OCI-LY7 (cell line): ENCODE results near the gene HDAC4. TPM values are rescaled to one million over a fixed set of nuclear protein-coding genes. Genes with fewer than 3 reads are reported as not detected.

Source experiments
- BruUV-seq: library from RNA; stranded (reverse); fragments of 400-500 nt; replicated peaks from 2 replicates; lab custom pipeline; 2021; lab: Mats Ljungman, UMichigan
- CTCF ChIA-PET: fragments of 300-600 bp; sonication (Branson Sonifier 250); formaldehyde crosslinking; loops from one replicate; lab custom pipeline; 2022; ENCODE audit warnings: antibody characterized with exemption; ENCODE audit not compliant: unreplicated experiment; lab: Charles Lee
- POLR2A ChIA-PET: fragments of 300-600 bp; sonication (Branson Sonifier 250); formaldehyde crosslinking; loops from one replicate; lab custom pipeline; 2022; ENCODE audit warnings: antibody characterized with exemption; lab: Charles Lee
- DNase-seq: peaks from one replicate; pipeline ENCODE4 v3.0.0-alpha.2; 2015; ENCODE audit warnings: low spot score
- H2AFZ ChIP-seq: fragments of 200-600 bp; sonication (generic), shearing (Covaris generic); 2 replicates; pipeline ENCODE4 v1.6.1; 2014; ENCODE audit warnings: mild to moderate bottlenecking, antibody characterized with exemption, low read length, moderate library complexity
- H3K27ac ChIP-seq: fragments of 200-600 bp; sonication (generic); 2 replicates; pipeline ENCODE4 v1.5.1; 2014; ENCODE audit warnings: mixed run types, low read depth, mild to moderate bottlenecking, moderate library complexity, low read length, inconsistent platforms; ENCODE audit not compliant: poor library complexity, severe bottlenecking
- H3K36me3 ChIP-seq: fragments of 200-600 bp; sonication (generic); 2 replicates; pipeline ENCODE4 v1.6.1; 2014; ENCODE audit warnings: mild to moderate bottlenecking, antibody characterized with exemption, low read length, moderate library complexity, mixed read lengths; ENCODE audit not compliant: insufficient read depth
- H3K4me1 ChIP-seq: fragments of 200-600 bp; sonication (generic); 2 replicates; pipeline ENCODE4 v1.5.1; 2014; ENCODE audit warnings: mild to moderate bottlenecking, low read length; ENCODE audit not compliant: insufficient read depth, poor library complexity, severe bottlenecking
- H3K4me2 ChIP-seq: fragments of 200-600 bp; sonication (generic); 2 replicates; pipeline ENCODE4 v1.6.1; 2014; ENCODE audit warnings: mild to moderate bottlenecking, low read length
- H3K4me3 ChIP-seq: fragments of 200-600 bp; sonication (generic); 2 replicates; pipeline ENCODE4 v1.5.1; 2014; ENCODE audit warnings: mild to moderate bottlenecking, low read depth, low read length; ENCODE audit not compliant: poor library complexity, severe bottlenecking
- H3K79me2 ChIP-seq: fragments of 200-600 bp; sonication (generic); 2 replicates; pipeline ENCODE4 v1.6.1; 2016; ENCODE audit warnings: low read depth, mild to moderate bottlenecking, low read length, moderate library complexity, mixed read lengths; ENCODE audit not compliant: insufficient read depth
- H3K9me2 ChIP-seq: fragments of 200-600 bp; sonication (generic); 2 replicates; pipeline ENCODE4 v1.6.1; 2016; ENCODE audit warnings: mild to moderate bottlenecking, low read length, mixed read lengths; ENCODE audit not compliant: insufficient read depth
- H3K9me3 ChIP-seq: fragments of 200-600 bp; sonication (generic); 2 replicates; pipeline ENCODE4 v1.6.1; 2014; ENCODE audit warnings: mild to moderate bottlenecking, mixed run types, low read length, mixed read lengths
- H4K20me1 ChIP-seq: fragments of 200-600 bp; sonication (generic); 2 replicates; pipeline ENCODE4 v1.6.1; 2014; ENCODE audit warnings: mild to moderate bottlenecking, antibody characterized with exemption, low read length, moderate library complexity, mixed read lengths; ENCODE audit not compliant: insufficient read depth
- CTCF ChIP-seq: fragments of 200-600 bp; sonication (generic); conservative IDR thresholded peaks from 2 replicates; pipeline ENCODE4 v1.5.1; 2014; ENCODE audit warnings: mild to moderate bottlenecking, antibody characterized with exemption, low read length, moderate library complexity, mixed read lengths
- EZH2phosphoT487 ChIP-seq: fragments of 200-600 bp; sonication (generic); IDR thresholded peaks from 2 replicates; pipeline ENCODE4 v1.6.1; 2018; ENCODE audit warnings: low read depth, borderline replicate concordance, mild to moderate bottlenecking, mixed run types, antibody characterized with exemption, low read length, moderate library complexity, mixed read lengths
- intact Hi-C: fragments of 100-400 bp; cut with micrococcal nuclease; formaldehyde crosslinking; loops from one replicate; pipeline ENCODE4 v1.10.0; 2022; ENCODE audit not compliant: unreplicated experiment
- total RNA-seq, 2 experiments: library from RNA; depleted of rRNA in 1 of 2; stranded (reverse); fragments of >200 nt in 1 of 2; shearing (Covaris generic) in 1 of 2; gene quantifications; 2 replicates each; pipeline ENCODE4 v1.2.3, GENCODE V29; 2014 to 2022

HDAC4 gene
- total RNA-seq, 2 experiments from 2014 or later = 10.2 to 20.6 TPM

GRCh38 chr2:239392688-239393387 is 8.0 kb downstream of the HDAC4 start:
- no peaks in the 10 kb centered on the region for H3K9me2 ChIP-seq
- H3K79me2 ChIP-seq = no peaks in the 10 kb centered on the region
- BruUV-seq = no TSS peak
- H3K36me3 ChIP-seq = no peaks in the 10 kb centered on the region
- no peaks in the 10 kb centered on the region for H3K9me3 ChIP-seq
- H3K4me3 ChIP-seq = no peak overlapping the region
- intact Hi-C loops = no loop called here
- no peak overlapping the region for H2AFZ ChIP-seq
- no peak for DNase-seq
- H3K4me1 ChIP-seq = no peaks in the 10 kb centered on the region
- CTCF ChIA-PET = no interaction called here
- TF ChIP-seq CTCF (no peak), EZH2phosphoT487 (no peak)
- H3K27ac ChIP-seq = no peak overlapping the region
- POLR2A ChIA-PET = no interaction called here
- peaks cover 4% of the 10 kb centered on the region; the same call in 1 of the 2 replicates for H4K20me1 ChIP-seq
- H3K4me2 ChIP-seq = no peak overlapping the region

- no peaks in the 10 kb centered on the region for H3K36me3 ChIP-seq
- DNase-seq = no peak
- POLR2A ChIA-PET = no interaction called here
- no peak overlapping the region for H3K27ac ChIP-seq
- no peaks in the 10 kb centered on the region for H3K9me3 ChIP-seq
- no peaks in the 10 kb centered on the region for H3K9me2 ChIP-seq
- no peak overlapping the region for H3K4me3 ChIP-seq
- H4K20me1 ChIP-seq = peaks cover 4% of the 10 kb centered on the region; the same call in 1 of the 2 replicates
- CTCF ChIA-PET = no interaction called here
- H3K4me1 ChIP-seq = no peaks in the 10 kb centered on the region
- TF ChIP-seq CTCF = no peak
- TF ChIP-seq EZH2phosphoT487 = no peak
- no peak overlapping the region for H3K4me2 ChIP-seq
- intact Hi-C loops = no loop called here
- H2AFZ ChIP-seq = no peak overlapping the region
- no TSS peak for BruUV-seq
- H3K79me2 ChIP-seq = no peaks in the 10 kb centered on the region
Measured at GRCh38 chr2:239392072-239392357, 8.8 kb downstream of the HDAC4 start.

- no peak overlapping the region for H3K4me2 ChIP-seq
- no peaks in the 10 kb centered on the region; the same call in 1 of the 2 replicates for H4K20me1 ChIP-seq
- CTCF ChIA-PET = no interaction called here
- no peaks in the 10 kb centered on the region for H3K9me3 ChIP-seq
- H3K36me3 ChIP-seq = no peaks in the 10 kb centered on the region
- intact Hi-C loops = no loop called here
- no peak overlapping the region for H2AFZ ChIP-seq
- POLR2A ChIA-PET = no interaction called here
- H3K27ac ChIP-seq = no peak overlapping the region
- DNase-seq = no peak
- no peak overlapping the region for H3K4me3 ChIP-seq
- no peaks in the 10 kb centered on the region for H3K79me2 ChIP-seq
- TF ChIP-seq EZH2phosphoT487 = no peak
- no peak for TF ChIP-seq CTCF
- BruUV-seq = no TSS peak
- no peaks in the 10 kb centered on the region for H3K4me1 ChIP-seq
- H3K9me2 ChIP-seq = no peaks in the 10 kb centered on the region
Measured at GRCh38 chr2:239391286-239392071, 9.3 kb downstream of the HDAC4 start.
